ENCODE measurements around the gene PMM1.

DNA sequence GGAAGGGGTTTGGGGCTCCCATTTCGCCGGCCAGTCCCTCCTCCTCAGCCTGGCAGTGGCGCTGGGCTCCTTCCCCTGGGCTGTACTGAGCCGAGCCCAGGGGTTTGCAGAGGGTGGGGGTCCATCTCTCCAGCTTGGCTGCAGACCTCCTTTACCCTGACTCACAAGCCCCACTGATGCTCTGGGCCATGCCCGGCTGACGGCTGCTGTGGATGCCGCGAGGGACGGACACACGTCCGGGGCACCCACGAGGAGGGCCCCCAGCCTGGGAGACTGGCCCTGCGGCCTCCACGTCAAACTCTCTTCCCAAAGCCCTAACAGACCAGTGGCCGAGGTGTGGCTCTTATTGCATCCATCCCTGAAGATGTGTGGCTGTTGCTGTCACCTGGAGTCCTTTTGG, 14.1 kb downstream of the PMM1 start:
- TF ChIP-seq, protein P1, sequence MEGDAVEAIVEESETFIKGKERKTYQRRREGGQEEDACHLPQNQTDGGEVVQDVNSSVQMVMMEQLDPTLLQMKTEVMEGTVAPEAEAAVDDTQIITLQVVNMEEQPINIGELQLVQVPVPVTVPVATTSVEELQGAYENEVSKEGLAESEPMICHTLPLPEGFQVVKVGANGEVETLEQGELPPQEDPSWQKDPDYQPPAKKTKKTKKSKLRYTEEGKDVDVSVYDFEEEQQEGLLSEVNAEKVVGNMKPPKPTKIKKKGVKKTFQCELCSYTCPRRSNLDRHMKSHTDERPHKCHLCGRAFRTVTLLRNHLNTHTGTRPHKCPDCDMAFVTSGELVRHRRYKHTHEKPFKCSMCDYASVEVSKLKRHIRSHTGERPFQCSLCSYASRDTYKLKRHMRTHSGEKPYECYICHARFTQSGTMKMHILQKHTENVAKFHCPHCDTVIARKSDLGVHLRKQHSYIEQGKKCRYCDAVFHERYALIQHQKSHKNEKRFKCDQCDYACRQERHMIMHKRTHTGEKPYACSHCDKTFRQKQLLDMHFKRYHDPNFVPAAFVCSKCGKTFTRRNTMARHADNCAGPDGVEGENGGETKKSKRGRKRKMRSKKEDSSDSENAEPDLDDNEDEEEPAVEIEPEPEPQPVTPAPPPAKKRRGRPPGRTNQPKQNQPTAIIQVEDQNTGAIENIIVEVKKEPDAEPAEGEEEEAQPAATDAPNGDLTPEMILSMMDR (IDR thresholded peaks at IDR 0.05; ENCODE audit: borderline replicate concordance, extremely low read depth, low read length, poor library complexity, severe bottlenecking) = no peak
- TF ChIP-seq EZH2 (IDR thresholded peaks at IDR 0.05; ENCODE audit: borderline replicate concordance, low read depth, low read length, severe bottlenecking) = no peak
